GM19397 (cell line): ENCODE measurements around the gene PKP4.
"Not testable (repeated sequence)": the region's sequence is repeated elsewhere in the genome, so short reads cannot be mapped to it uniquely, and the experiment has no call there.

Experiments used
- ATAC-seq: cut with Tn5 transposase; IDR thresholded peaks from one replicate; pipeline ENCODE4 v1.9.1; 2021; ENCODE audit warnings: mild to moderate bottlenecking, moderate library complexity; ENCODE audit not compliant: unreplicated experiment

Gene PKP4

DNA sequence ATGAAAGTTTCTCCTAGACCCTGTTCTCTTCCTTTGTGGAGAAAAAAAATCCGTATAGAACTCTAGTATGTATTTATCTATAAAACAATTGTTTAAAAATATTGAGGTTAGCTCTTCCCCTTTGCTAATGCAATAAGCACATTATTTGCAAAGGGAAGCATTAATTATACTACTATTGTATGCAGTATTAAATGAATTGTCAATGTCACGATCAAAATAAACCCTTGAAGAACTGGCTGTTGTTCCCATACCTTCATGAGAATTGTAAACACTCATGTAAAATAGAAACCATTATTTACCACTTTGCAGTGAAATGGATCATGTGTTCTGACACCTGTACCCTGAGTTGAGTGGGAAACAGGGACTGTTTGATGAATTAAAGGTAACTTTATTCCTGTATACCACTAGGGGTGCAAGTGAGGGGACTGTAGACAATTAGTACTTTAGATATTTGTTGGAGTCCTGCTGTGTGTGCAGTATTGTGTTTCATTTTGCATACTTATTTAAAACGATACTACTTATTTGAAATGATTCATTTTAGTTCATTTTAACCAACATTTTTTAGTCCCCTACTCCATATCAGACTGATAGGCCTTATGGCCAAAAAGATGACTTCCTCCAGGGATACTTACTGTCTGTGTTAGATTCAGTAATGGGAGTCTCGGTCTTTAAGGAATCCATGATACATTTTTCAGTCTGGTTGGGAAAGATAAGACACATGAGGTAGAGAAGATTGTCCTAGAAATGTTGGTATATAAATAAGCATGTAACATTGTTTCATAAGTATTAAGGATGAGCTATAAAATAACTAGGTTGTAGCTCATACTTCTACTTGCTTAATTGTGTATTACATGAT is 7.9 kb downstream of the PKP4 start:
- ATAC-seq, result peak; percentile 63

- ATAC-seq, result no peak
Measured at GRCh38 chr2:158467248-158467647, 10.5 kb downstream of the PKP4 start.

DNA sequence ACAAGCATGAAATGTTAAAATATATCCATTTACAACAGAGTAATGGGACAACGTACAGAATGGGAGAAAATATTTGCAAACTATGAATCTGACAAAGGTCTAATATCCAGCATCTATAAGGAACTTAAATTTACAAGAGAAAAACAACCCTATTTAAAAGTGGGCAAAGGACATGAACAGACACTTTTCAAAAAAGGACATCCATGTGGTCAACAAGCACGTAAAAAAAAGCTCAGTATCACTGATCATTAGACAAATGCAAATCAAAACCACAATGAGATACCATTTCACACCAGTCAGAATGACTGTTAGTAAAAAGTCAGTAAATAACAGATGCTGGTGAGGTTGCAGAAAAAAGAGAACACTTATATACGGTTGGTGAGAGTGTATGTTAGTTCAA is 16.1 kb downstream of the PKP4 start:
- not testable (repeated sequence) for ATAC-seq

DNA sequence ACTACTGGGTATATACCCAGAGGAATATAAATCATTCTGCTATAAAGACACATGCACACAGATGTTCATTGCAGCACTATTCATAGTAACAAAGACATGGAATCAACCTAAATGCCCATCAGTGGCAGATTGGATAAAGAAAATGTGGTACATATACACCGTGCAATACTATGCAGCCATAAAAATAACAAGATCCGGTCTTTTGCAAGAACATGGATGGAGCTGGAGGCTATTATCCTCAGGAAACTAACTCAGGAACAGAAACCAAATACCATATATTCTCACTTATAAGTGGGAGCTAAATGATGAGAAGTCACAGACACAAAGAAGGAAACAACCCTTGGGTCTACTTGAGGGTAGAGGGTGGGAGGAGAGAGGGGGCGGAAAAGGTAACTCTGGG is 16.5 kb downstream of the PKP4 start:
- ATAC-seq, result not testable (repeated sequence)

DNA sequence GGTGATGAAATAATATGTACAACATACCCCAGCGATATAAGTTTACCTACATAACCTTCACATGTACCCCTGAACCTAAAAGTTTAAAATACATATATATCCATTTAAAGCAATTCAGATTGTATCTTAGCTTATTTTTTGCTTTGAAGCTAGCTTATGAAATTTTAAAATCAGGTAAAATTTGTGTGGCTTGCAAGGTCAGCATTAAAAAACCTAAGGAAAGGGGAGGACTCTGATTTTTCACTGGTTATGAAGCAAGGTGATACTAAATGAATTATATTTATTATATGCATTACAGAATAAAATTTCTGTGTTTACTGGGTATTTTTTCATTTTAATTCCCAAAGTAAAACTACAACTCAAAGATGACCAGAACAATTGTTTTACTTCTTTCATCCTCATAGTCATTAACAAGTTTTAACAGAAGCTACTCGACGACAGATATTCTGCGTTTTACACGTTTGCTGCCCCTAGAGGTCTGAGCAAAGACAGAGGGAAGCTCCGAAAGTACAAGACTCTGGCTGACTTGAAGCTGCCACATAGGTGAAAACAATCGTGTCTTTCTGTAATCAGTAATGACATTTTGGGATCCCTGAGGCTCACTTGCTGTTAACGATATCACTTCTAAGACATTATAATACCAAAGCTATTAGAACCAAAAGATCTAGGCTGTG is 17.1 kb downstream of the PKP4 start:
- ATAC-seq, result no peak

GRCh38 chr2:158474526-158475011 is 17.8 kb downstream of the PKP4 start:
- not testable (repeated sequence) for ATAC-seq

GRCh38 chr2:158477202-158477601 is 20.4 kb downstream of the PKP4 start:
- ATAC-seq, result no peak

DNA sequence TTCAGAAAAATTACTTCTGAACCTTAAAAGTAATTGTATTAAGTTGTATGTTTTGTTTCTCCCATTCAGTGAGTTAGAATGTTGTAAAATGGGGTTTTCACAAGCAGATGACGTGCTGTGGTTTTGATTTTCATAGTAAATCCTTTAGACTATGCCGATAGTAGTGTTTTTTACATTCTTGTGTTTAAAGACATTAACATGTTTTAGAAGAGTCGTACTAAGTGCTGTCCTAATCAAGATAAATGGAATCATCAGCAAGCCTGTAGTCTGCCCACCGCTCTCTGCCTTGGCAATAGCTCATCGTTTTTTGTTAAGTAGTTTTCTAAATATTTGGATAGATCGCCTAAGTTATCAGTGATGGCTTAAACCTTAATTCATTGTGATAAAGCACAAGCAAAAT is 21.5 kb downstream of the PKP4 start:
- ATAC-seq, result no peak

GRCh38 chr2:158478816-158479215 is 22.1 kb downstream of the PKP4 start:
- ATAC-seq, result no peak

GRCh38 chr2:158481116-158481515 is 24.4 kb downstream of the PKP4 start:
- ATAC-seq, result no peak

- ATAC-seq, result no peak
Measured at GRCh38 chr2:158482594-158482993, 25.8 kb downstream of the PKP4 start.

- ATAC-seq, result no peak
Measured at GRCh38 chr2:158484892-158485556, 28.3 kb downstream of the PKP4 start.

DNA sequence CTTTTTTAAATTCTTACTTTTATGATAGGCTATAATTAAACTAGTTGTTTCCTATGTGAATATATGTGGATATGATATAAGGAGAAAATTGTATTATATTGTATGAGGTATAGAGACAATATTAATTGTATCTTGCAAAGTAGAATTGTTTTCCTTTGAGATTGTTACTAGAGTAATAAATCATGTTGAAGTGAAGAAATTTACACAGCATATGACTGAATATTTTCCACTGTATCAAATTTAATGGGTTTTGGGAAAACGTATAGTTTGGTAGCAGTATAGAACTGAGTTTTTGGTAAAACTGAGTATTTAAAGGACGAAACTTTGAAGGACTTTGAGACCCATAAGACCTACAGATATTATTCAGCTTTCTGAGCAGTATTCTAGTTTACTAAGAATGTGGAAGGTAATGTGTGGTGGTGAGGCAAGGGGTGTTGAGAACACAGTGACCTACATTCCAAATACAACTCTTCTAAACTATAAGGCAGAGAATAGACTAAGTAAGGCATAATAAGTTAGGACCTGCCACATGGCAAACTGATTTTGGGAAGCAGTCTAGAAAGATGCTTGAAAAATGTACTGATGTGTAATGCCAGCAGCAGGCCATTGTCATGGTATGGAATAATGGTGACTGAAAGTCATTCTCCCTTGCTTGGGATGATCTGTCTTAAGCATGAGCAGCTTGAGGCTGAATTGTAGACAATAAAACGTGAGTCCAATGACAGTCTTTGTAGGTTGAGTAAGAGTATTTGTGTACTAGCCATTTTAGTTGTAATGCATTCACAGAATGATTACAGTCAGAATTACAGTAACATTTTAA is 29.6 kb downstream of the PKP4 start:
- ATAC-seq, result no peak

GRCh38 chr2:158486970-158487325 is 30.2 kb downstream of the PKP4 start:
- ATAC-seq, result no peak

DNA sequence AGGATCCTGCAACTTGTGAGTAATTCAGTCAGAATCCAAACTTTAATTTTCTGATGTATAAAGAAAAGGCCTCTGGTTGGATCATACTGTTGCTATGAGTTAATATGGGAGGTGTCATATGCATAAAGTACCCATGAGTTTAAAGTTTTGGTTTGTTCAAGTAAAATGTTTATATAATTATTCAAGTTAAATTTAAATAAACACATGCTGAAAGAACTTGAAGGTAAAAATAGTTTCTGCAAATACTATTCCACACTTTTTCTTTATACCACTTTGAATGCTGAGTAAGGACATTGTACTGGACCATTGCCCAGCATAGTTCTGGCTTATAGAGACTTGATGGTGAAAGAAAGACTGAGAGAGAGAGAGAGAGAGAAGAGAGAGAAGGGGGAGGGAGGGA is 30.7 kb downstream of the PKP4 start:
- ATAC-seq, result no peak

DNA sequence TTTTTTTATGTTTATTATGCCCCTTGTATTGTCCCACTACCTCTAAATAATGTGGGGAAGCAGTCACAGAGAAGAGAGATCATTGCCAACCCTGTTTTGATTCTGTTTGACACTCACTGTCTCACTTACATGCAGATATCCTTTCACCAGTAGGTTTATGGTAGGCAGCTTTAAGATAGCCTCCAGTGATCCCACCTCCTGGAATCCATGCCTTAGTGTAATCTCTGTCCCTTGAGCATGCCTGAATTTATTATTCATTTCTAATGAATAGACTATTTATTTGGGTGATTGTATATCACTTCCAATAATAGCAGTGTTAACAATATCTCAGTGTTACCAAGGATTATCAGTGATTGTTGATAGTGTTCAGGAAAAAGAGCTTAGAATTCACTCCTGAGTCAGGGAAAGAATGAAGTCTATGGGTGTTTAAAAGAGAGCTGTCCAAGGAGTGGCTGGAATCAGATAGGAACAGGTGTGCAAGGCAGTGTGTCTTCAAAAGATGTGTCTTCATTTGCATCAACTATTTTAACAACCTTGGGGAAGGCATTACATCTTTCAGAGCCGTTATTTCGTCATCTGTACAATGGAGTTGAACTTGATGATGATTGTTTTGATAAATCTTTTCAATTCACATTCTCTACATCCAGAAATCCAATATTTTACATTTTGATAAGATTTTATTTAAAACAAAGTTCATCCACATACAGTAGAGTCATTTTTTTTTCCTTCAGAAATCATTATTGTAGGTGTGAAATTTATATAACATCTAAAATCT is 31.9 kb downstream of the PKP4 start:
- no peak for ATAC-seq

- no peak for ATAC-seq
Measured at GRCh38 chr2:158489366-158490112, 32.8 kb downstream of the PKP4 start.

DNA sequence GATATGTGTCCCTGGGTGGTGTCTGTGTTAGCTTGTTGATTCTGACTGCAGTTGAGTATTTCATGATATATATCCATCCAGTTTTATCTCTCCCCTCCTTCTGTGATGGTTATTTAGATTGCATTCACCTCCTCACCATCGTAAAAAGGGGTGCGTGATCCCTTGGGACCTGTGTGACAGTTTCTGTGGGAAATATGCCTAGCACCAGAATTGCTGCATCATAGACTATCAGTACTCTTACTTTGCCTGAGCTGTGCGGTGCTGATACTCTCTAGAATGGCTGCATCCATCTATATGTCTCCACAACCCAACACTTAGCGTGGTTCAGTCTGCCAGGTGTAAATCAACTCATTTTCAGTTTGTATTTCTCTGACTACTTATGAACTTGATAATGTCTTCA is 34.3 kb downstream of the PKP4 start:
- no peak for ATAC-seq

GRCh38 chr2:158493458-158493857 is 36.7 kb downstream of the PKP4 start:
- ATAC-seq, result no peak
